HS-5 (cell line): ENCODE results near the gene KCNK7.

ENCODE experiments used
- DNase-seq: peaks from one replicate; pipeline ENCODE4 v3.0.0-alpha.2; 2012; ENCODE audit warnings: low read depth

KCNK7 gene

DNA sequence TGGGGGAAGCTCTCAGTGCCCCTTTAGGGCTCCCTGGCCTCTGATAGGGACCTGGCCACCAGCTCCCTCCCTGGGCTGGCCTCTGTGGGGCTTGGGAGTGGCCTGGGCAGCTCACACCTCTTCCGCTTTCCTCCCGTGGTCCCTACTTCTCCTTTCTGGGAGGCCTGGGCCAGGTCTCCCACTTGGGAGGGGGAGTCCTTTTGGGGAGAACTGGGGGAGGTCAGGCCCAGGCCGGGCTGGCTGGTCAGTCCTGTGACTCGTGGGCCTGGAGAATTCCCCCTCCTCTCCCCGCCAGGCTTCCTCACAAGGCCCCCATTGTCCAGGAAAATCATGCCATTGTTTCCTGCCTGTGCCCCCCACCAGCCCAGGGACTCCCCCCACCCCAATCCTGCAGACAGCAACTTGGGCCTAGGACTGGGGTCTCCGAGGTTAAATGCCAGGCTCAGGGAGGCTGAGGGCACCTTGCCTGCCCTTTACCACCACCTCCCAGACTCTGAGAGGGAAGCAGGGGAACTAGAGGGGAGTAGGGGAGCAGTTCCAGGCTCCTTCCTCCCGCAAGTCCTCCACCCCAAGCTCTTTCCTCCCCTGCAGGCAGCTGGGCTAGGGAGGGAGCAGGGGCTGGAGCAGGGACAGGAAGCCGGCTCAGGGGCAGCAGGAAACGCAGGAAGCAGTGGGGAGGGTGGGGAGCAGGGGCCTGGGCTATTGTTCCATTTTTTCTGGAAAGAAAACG lies 15.6 kb upstream of the KCNK7 start:
- DNase-seq: no peak

DNA sequence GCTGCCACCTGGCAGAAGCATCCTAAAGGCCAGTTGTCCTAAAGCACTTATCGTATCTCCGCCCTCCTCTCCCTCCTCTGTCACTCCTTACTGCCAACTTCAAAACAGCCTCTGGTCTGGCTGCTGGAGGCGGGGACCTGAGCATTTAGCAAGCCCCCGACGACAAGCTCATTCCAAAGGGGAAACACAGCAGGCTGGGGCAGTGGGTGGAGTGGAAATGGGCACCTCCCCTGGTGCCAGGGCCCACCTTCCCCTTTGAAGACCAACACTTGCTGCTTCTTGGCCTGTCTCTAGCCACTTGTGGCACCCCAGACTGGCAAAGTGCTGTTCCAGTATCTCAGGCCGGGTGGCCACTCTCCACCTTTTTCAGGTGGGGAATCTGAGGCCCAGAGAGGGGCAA lies 14.8 kb upstream of the KCNK7 start:
- DNase-seq: no peak

DNA sequence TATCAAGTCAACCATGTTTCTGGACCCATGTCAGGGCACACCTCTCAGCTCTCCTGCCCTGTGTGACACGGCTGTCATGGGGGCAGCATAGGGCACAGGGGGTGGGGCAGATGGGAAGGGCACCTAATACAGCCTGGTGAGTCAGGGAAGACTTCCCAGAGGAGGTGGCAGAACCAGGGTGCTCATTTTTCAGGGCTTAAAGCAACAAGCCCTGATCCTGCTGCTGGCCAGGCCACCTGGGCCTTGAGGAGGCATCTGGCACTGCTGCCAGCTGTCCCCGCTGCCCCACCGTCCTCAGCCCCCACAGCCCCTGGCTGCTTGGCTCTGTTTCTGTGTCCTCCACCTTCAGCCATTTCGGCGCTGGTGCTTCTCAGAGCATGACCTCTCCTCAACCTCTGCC lies 14.1 kb upstream of the KCNK7 start:
- no peak for DNase-seq

DNA sequence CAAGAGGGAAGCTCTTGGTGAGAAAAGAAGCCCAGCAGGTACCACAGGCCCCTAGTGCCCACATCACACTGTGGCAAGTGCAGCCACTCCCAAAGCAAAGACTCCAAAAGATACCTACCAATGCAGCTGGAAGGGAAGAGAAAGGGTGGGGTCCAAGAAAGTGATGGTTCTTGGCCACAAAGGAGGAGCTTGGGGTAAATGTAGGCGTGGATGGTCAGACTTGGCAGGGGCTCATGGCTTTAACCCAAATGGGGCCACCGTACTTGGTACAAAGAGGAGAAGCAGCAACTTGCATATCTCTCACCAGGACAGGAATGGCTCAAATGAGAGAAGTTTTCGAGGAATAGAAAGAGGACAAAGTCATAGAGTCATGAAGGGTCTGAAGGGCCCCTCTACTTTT lies 13.6 kb upstream of the KCNK7 start:
- DNase-seq: no peak

DNA sequence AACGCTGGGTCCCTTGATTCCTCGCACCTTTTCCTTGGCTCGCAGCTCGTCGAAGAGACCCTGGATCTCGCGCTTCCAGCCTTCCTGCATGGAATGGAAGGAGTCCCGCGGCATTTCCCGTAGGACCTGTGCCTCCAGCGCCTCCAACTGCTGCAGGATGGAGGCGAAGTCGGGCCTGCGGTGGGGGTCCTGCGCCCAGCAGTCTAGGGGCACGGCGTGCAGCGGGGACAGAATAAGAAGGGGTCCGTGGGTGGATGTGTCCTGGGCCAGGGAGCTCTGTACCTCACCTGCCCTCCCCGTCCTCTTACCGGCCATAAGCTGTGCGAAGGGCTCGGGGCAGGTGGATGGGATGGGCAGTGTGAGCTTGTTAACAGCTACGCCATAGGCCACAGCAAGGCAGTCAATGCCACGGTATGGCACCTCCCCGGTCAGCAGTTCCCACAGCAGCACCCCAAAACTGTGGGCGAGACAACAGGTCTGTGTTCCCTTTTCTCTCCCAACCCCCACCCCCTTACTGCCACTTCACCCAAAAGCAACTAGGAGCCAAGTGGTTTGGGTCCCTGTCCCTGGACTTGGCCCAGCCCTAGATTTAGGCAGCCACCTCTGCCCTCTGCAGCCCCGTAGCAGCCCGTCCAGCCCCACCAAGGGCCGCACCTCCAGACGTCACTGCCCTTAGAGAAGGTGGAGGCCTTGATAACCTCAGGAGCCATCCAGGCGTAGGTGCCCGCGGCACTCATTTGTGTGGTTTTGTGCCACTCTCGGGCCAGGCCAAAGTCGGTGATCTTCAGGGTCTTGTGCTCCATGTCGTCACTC lies 12.2 kb upstream of the KCNK7 start:
- DNase-seq: no peak

DNA sequence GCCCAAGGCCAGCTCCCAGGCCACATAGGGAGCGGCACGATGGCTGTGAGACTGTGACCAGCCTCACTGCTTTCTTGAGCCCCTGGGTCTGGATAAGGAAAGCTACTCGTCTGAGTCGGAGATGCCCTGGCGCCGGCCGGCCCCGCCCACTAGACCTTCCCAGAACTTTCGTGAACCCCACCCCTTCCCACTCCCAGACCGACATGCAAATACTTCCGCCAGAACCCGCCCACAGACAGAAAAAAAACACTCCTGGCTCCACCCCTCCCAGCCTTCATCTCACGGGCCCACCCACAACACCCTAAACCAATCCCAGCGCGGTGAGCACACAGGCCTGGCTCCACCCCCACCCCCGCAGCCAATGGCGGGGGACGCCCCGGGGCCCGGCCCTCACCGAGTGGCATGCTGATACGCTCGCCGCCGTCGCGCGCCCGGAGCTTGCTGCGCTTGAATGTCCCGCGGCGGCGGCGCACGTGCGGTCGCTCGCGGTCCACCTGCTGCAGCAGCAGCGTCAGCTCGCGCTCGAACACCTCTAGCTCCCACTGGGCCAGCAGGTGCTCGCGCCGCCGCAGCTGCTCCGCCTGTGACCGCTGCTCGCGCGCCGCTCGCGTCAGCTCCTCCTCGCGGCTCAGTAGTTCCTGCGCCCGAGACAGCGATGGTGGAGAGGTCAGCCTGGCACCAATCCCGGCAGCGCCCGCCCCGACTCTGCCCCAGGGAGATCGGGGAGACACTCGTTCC lies 11.4 kb upstream of the KCNK7 start:
- peak; percentile 37 for DNase-seq

DNA sequence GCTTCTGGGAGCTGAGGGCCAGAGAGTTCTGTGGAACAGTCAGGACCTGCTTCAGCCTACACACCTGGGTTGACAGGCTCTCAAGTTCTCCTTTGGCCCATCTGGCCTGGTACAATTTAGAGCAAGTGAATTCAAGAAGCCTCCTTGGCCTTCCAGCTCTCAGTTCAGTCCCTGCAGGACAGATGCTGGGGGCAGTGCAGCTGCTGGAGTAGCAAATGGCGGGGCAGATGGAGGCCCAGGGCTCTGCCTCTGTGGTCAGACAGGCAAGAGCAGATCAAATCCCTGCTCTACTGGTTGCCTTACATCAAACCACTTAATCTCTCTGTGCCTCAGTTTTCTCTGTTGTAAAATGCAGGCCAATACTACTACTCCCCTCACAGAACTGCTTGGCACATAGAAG lies 8.7 kb upstream of the KCNK7 start:
- DNase-seq: no peak

DNA sequence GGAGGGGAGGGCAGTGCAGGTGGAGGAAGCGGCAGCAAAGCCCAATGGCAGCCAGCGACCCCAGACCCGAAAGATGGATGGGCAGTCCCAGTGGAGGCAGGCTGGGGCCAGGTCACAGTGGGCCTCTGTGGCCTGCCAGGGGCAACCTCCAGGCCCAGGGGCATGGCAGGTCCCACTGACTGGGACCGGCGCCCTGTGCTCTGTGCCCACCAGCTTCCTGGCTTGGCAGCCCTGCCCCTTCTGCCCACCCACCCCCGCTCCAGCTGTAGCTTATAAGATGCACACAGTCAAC lies 4.3 kb upstream of the KCNK7 start:
- DNase-seq: no peak

DNA sequence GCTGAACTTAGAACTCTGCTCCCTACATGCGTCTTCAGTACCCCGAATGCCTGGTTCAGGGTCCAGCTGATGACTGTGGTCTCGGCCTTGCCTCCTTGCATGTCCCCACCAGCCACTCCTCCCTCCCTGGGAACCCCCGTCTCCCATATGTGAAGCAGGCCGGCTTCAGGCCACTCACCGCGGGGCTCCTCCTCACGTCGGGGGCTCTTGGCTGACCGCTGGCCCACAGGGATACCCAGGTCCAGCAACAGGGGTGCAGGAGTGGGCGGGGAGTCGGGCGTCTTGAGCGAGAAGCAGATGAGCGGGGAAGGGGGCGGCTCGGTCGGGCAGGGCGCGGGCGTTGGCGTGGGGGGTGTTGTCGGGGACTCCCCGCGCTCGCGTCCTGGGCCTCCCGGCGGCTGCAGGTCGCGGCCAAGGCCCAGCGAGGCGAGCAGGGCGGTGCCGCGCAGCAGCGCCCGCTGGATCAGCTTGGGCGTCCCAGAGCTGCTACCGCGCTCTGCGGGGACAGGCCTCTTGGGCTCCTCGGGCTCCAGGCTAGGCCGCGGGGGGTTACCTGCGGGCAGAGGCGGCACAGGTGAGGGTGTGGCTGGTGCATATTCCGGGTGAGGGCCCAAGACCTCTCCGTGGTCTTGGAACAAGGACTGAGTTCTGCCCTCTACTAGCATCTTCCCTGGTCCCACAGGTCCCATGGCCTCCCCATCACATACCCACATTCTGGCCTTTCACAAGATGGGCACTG lies 3.8 kb upstream of the KCNK7 start:
- DNase-seq: no peak

DNA sequence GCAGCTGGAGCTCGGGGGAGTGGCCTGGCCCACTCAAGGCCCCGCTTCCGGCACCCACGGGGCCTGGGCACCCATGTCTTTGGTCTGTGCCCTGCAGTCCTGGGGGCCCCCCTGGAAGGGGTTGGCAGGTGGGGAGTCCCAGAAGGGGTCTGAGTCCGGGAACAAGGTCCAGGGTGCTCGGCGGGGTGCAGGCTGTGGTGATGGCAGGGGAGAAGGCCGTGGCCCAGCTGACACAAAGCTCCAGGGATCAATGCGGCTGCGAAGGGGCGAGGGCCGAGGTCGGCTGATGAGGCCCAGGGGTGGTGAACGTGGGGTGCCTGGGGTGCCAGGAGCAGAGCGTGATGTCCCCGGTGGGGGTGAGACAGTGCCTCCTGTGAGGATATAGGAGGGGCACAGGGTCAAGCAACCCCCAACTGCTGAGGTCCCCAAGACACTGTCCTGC lies 2.7 kb upstream of the KCNK7 start:
- no peak for DNase-seq

DNA sequence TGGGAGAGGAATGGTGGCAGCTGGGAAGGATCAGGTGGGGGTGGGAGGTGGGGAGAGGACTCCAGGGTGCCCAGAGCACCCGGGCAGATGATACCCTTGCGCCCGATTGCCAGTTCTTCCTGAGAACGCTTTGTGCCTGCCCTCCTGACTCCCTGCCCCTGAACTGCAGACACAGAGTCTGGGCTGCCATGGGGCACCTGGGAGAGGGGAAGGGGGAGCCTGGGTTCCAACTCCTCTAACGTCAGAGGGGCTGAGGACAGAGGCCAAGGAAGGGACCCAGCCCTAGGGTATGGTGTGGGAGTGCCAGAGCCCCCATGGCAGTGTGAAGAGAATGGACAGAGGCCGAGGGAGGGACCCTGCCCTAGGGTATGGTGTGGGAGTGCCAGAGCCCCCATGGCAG lies 920 bp upstream of the KCNK7 start:
- DNase-seq: no peak

DNA sequence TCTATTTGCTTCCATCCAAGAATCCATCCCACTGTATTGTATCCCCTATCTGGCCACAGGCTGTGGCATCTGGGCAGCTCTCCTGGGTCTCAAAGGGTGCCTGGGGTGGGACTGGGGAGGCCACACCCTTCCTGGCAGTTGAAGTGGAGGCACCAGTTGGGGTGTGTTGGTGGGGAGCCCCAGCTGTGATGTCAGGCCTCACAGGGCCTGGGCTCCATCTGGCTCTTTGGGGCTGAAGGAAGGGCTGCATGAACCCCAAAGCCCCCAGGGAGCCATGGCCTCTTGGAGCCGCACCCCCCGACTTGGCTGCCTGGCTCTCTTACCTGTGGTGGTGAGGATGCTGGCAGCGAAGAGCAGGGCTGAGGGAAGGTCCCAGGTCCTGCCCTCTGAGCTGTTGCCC lies 469 bp downstream of the KCNK7 start:
- DNase-seq: no peak

DNA sequence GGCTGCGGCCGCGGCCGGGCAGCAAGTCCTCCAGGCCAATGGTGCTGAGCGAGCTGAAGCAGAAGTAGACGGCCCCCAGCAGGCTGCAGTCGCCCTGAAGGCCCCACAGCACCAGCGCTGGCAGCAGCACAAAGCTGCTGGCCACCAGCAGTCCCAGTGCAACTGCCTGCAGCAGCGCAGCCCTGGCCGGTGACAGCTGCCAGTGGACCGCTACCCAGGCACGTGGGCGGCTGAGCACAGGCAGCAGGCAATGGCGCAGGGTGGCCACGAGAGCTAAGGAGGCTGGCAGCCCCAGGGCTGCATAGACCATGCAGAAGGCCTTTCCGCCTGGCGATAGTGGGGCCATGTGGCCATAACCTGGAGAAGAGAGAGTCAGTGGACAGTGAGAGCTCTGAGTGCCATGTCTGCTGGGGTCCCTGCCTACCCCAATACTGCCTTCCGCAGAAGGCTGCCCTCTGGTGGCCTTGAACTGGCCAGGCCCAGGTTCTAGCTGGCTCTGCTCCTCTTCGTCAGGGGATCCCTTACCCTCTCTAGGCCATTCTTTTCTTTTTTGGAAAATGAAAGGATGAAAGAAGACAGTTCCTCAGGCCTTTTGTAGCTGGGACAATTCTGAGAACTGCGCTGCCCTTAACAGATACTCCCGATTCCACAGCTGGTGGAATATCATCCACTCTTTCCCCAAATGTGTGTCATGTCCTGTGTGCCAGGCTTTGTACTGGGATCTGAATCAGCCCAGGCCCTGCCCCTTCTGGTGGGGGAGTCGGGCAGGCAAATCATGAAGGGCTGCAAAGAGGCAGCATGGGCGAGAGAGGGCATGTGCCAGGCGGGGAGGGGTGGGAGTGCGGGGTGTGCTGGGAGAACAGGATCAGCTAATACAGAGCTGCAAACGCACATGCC lies 1.8 kb downstream of the KCNK7 start:
- no peak for DNase-seq

DNA sequence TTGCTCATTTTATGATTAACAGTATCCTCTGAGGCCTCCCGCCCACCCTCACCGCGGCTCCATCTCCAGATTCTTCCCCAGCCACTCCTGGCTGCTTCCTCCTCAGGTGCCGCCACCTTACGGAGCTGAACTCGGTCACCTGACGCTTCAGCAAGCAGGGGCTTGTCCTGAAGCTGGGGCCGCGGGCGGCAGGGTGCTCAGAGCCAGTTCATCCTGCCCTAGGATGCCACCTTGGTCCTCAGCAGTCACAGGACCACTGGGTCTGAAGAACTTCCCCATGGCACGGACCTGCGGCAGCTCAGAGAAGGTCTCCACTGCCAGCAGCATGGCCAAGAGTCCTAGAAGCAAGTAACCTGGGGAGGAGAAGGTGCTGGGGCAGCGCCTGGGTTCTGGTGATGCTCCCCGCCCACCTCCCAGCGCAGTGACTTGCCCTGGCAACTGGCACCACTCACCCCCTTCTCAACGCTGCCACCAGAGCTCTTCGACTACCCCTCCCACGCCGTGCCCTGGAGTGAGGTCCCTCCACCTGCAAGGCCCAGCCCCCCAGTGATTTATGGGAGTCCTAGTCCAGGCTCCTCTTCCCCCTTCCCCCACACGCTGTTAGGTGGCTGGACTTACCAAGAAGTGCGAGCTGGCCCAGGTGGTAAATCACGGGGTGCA lies 2.6 kb downstream of the KCNK7 start:
- DNase-seq: no peak

DNA sequence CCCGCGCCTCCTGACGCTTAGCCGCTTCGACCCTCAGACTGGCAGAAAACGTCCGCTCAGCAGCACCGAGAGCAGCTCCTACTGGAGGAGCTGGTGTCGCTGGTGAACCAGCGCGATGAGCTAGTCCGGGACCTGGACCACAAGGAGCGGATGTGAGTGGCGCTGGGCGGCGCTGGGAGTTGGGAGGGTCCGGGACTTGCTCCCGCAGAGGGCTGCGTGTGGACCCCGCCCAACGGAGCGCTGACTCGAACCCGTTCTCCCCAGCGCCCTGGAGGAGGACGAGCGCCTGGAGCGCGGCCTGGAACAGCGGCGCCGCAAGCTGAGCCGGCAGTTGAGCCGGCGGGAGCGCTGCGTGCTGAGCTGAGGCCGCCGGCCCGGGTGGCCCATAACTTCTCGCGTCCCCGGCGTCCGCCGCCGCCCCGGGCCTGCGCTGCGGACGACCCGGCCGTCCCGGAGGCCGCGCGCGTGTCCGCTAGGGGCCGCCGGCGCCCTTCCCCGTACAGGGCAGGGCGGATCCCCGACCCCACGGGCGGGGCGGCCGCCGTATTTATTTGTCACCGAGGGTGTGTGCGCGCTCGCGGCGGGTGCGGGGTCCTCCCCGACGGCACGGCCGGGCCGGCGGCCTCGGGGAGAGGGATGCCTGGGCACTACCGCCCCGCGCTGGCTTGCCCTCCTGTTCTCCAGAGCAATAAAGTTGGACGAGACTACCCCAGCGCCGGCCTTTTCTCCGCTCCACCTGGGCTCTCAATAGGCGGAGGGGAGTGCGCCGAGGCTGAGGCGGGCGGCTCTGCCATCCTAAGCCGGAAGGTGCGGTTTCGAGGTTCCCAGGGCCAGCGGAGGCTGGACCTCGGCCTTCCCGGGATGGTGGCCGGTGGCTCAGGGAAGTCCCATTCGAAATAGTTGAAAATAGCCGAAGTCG lies 3.4 kb downstream of the KCNK7 start:
- no peak for DNase-seq

DNA sequence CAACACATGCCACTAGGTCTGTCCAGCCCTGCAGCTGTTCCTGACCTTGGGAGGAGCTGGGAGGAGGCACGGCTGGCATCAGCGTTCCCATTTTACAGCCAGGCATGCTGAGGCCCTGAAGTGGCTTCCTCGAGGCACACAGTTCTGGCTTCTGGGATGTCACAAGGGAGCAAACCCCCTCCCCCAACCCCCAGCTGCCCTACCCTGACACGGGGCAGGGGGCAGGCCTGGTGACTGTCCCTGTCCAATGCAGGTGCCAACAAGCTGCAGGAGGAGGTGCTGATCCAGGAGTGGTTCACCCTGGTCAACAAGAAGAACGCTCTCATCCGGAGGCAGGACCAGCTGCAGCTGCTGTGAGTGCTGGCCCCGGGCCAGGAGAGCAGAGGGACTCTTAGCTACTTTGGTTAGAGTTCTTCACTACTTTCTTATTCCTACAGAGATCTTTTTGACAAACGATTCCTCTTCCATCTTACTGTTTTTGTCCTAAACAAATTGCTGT lies 5.3 kb downstream of the KCNK7 start:
- no peak for DNase-seq

DNA sequence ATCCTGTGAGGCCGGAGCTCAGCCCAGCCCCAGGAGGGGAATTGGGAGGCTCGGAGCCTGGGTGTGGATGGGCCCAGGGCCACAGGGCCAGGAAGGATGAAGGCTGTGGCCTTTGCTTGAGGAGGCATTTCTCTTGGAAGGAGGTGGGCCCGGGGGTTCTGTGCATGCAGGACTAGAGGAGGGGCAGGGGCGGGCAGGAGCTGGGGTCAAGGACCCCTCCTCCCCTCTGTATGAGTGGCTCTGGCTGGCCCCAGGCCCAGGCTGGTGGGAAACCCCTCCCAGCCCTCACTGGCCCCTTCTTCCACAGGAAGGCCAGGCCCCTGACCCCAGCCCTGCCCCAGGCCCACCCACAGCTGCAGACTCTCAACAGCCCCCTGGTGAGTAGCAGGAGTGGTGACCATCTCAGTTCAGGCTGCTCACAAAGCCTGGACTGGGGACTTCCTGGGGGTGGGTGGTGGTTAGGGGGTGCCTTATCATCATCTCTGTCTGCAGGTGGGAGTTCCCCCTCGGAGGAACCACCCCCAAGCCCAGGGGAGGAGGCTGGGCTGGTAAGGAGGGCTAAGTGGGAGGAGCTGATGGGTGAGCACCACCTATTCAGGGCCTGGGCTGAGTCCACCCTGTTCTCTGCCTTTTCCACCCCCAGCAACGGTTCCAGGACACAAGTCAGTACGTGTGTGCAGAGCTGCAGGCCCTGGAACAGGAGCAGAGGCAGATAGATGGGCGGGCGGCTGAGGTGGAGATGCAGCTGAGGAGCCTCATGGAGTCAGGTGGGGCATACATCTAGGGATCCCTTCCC lies 6.0 kb downstream of the KCNK7 start:
- no peak for DNase-seq

DNA sequence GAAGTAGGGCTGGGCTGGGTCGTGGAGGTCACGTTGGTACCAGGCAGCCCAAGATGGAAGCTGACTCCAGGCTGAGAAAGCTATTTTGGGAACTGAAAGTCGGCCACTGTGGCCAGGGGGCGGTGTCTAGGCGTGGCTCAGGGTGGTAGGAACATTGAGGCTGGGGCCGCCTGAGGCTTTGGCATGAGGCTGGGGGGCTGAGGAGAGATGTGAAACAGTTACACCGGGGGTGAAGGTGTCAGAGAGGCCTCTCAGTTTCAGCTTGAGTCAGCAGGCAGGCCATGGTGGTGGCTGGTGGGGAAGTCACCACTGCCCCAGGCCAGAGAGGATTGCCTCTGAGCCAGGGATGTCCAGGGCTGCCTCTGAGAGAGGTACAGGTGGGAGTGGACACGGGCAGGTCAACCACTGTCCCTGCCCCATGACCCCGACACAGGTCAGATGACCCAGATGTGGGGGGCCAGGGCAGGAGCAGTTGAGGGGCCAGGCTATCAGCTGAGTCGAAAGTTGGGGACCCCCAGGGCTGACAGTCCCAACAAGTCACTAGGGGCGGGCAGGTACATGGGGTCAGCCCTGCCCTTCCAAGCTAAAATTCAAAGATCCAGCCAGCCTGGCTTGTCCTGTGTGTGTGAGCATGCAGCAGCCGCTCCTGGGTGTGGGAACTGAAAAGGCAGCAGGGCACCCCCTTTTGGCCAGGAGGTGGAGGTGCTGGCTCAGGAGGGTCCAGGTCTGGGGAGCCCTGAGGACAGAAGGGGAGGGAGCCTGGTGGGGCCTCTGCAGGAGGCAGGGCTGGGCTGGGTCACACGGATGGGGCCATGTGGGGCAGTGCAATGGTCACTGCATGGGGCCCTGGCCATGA lies 7.2 kb downstream of the KCNK7 start:
- no peak for DNase-seq
